ENCODE measurements around the gene SPEM3.
"Not testable (repeated sequence)": the region's sequence is repeated elsewhere in the genome, so short reads cannot be mapped to it uniquely, and the experiment has no call there.

The SPEM3 gene

GRCh38 chr17:7478276-7479212, 49.9 kb downstream of the SPEM3 start:
- Histone ChIP-seq H3K36me3 (ENCODE audit: insufficient read depth, low read length) (no peaks in the 10 kb centered on the region), H3K27ac (ENCODE audit: low read depth, low read length) (peak overlapping the region; percentile 66), H3K4me3 (ENCODE audit: low read length) (peak overlapping the region; percentile 60), H3K9ac (ENCODE audit: low read depth, low read length) (peak overlapping the region; percentile 76), H3K9me3 (ENCODE audit: insufficient read depth, low read depth, low read length) (no peaks in the 10 kb centered on the region), H3K4me1 (ENCODE audit: insufficient read depth, low read length) (peaks cover 33% of the 10 kb centered on the region), H3K27me3 (ENCODE audit: insufficient read depth, low read length) (no peaks in the 10 kb centered on the region)
- 33% methylated on average over 40 of the region's 40 CpGs for WGBS

- Histone ChIP-seq H3K36me3 (ENCODE audit: insufficient read depth, low read length) (no peaks in the 10 kb centered on the region), H3K9ac (ENCODE audit: low read depth, low read length) (peak within 1 kb of the TSS; percentile 84), H3K27me3 (ENCODE audit: insufficient read depth, low read length) (no peaks in the 10 kb centered on the region), H3K27ac (ENCODE audit: low read depth, low read length) (peak within 1 kb of the TSS; percentile 66), H3K4me1 (ENCODE audit: insufficient read depth, low read length) (peaks cover 33% of the 10 kb centered on the region), H3K4me3 (ENCODE audit: low read length) (peak within 1 kb of the TSS; percentile 79), H3K9me3 (ENCODE audit: insufficient read depth, low read depth, low read length) (no peaks in the 10 kb centered on the region)
- under 1% methylated on average over 82 of the region's 92 CpGs for WGBS
These were observed 50.8 kb downstream of the SPEM3 start, which contains the start of gene ZBTB4 for GRCh38 chr17:7479213-7480088. ZBTB4 (minus strand) TSS chr17:7479631; CDS start chr17:7466801, 12,830 bp downstream.

GRCh38 chr17:7480089-7480384, 51.4 kb downstream of the SPEM3 start:
- Histone ChIP-seq H3K27me3 (ENCODE audit: insufficient read depth, low read length) (no peaks in the 10 kb centered on the region), H3K27ac (ENCODE audit: low read depth, low read length) (peak overlapping the region; percentile 62), H3K36me3 (ENCODE audit: insufficient read depth, low read length) (no peaks in the 10 kb centered on the region), H3K4me1 (ENCODE audit: insufficient read depth, low read length) (peaks cover 33% of the 10 kb centered on the region), H3K9me3 (ENCODE audit: insufficient read depth, low read depth, low read length) (no peaks in the 10 kb centered on the region), H3K9ac (ENCODE audit: low read depth, low read length) (peak overlapping the region; percentile 84), H3K4me3 (ENCODE audit: low read length) (peak overlapping the region; percentile 79)
- 25% methylated on average over 8 of the region's 8 CpGs for whole genome bisulfite sequencing

GRCh38 chr17:7481275-7481674, 52.6 kb downstream of the SPEM3 start, which contains the start of gene SLC35G6:
SLC35G6 (plus strand) TSS chr17:7481446; CDS start chr17:7481517, 71 bp downstream.
- not testable (repeated sequence) for H3K9ac ChIP-seq (ENCODE audit: low read depth, low read length); H3K27ac ChIP-seq (ENCODE audit: low read depth, low read length); H3K36me3 ChIP-seq (ENCODE audit: insufficient read depth, low read length); H3K27me3 ChIP-seq (ENCODE audit: insufficient read depth, low read length); H3K4me3 ChIP-seq (ENCODE audit: low read length); H3K9me3 ChIP-seq (ENCODE audit: insufficient read depth, low read depth, low read length)
- peaks cover 31% of the 10 kb centered on the region for H3K4me1 ChIP-seq (ENCODE audit: insufficient read depth, low read length)
- WGBS, result 92% methylated on average over 2 of the region's 4 CpGs

GRCh38 chr17:7481842-7482741, 53.4 kb downstream of the SPEM3 start:
- WGBS, result 91% methylated on average over 31 of the region's 31 CpGs
- not testable (repeated sequence) for H3K9me3 ChIP-seq (ENCODE audit: insufficient read depth, low read depth, low read length); H3K27ac ChIP-seq (ENCODE audit: low read depth, low read length); H3K36me3 ChIP-seq (ENCODE audit: insufficient read depth, low read length); H3K9ac ChIP-seq (ENCODE audit: low read depth, low read length); H3K4me3 ChIP-seq (ENCODE audit: low read length); H3K27me3 ChIP-seq (ENCODE audit: insufficient read depth, low read length)
- H3K4me1 ChIP-seq (ENCODE audit: insufficient read depth, low read length), result peaks cover 27% of the 10 kb centered on the region

Measured in HUES64 (cell line).